ENCODE data around the gene RBMS2. TPM values are rescaled to one million over a fixed set of nuclear protein-coding genes. Genes with fewer than 3 reads are reported as not detected.

The RBMS2 gene
- total and polyA plus RNA-seq, 2 donors (not counting 1 experiment from before 2014, with no cell fraction given) = 0.81 to 7.6 TPM

GRCh38 chr12:56599797-56600196, 78.2 kb downstream of the RBMS2 start:
- 100% methylated on average over 1 of the region's 10 CpGs for WGBS (ENCODE audit: insufficient coverage)
- H3K4me2 ChIP-seq (replicated peaks; ENCODE audit: low read depth, low read length, poor library complexity, severe bottlenecking) = no peak overlapping the region

GRCh38 chr12:56600753-56601152, 79.1 kb downstream of the RBMS2 start:
- Histone ChIP-seq H3K27me3 (replicated peaks in 1 of 4; ENCODE audit: control extremely low read depth in 1 of 4, control insufficient read depth in 3 of 4, insufficient read depth in 4 of 4, low read length in 3 of 4) (no peaks in the 10 kb centered on the region), H2AFZ (ENCODE audit: insufficient read depth, low read depth, low read length, poor library complexity, severe bottlenecking) (no peak overlapping the region), H3K79me2 (ENCODE audit: control insufficient read depth, insufficient read depth, low read length) (no peaks in the 10 kb centered on the region), H3K36me3 (replicated peaks in 1 of 2; ENCODE audit: control extremely low read depth in 1 of 2, control insufficient read depth in 1 of 2, extremely low read depth in 1 of 2, insufficient read depth in 2 of 2, low read length in 1 of 2) (peaks cover 11 to 89% of the 10 kb centered on the region in 2 experiments), H3K27ac (ENCODE audit: low read length in 2 of 2) (no peak overlapping the region), H4K20me1 (ENCODE audit: control insufficient read depth, insufficient read depth, low read length, poor library complexity, severe bottlenecking) (peaks cover 19% of the 10 kb centered on the region), H3K4me2 (replicated peaks; ENCODE audit: low read depth, low read length, poor library complexity, severe bottlenecking) (no peak overlapping the region), H3K4me1 (ENCODE audit: control insufficient read depth in 2 of 2, insufficient read depth in 2 of 2, low read length in 2 of 2) (no peaks in the 10 kb centered on the region), H3K9ac (ENCODE audit: low read length) (no peak overlapping the region), H3K4me3 (ENCODE audit: control extremely low read depth in 1 of 5, extremely low read depth in 1 of 5, insufficient read depth in 1 of 5, low read depth in 2 of 5, low read length in 4 of 5) (no peak overlapping the region), H3K9me3 (ENCODE audit: control extremely low read depth in 1 of 3, control insufficient read depth in 2 of 3, insufficient read depth in 1 of 3, low read length in 2 of 3) (no peaks in the 10 kb centered on the region)
- no peak for ATAC-seq (ENCODE audit: low read depth)
- TF ChIP-seq EZH2 (IDR thresholded peaks at IDR 0.05; ENCODE audit: borderline replicate concordance, insufficient read depth, low read depth, low read length, poor library complexity, severe bottlenecking) (no peak), CTCF (IDR thresholded peaks at IDR 0.05) (no peak)
- ChIA-PET POLR2A (interaction anchor here (1.4 kb wide), 1 partner anchor 36 kb away, joined by 5 read pairs; no protein-coding TSS in a partner anchor), CTCF (interaction anchor here (0.6 to 5.2 kb wide), 5 partner anchors 27 to 1232 kb away, joined by 3 to 48 read pairs (median 4); partner anchors contain the start of gene BAZ2A)
- no peak for DNase-seq
- Mint-ChIP-seq H3K9me3 (ENCODE audit: insufficient read depth) (no peaks in the 10 kb centered on the region), H3K4me1 (no peaks in the 10 kb centered on the region), H3K27me3 (no peaks in the 10 kb centered on the region), H3K4me3 (no peak overlapping the region), H3K27ac (no peak overlapping the region)
- intact Hi-C loops (cut with micrococcal nuclease) = no loop called here
- 98% methylated on average over 6 of the region's 6 CpGs for WGBS (ENCODE audit: insufficient coverage)

More at GRCh38 chr12:56599797-56600196, 78.2 kb downstream of the RBMS2 start:
- Mint-ChIP-seq H3K9me3 (ENCODE audit: insufficient read depth) (no peaks in the 10 kb centered on the region), H3K27me3 (no peaks in the 10 kb centered on the region), H3K4me1 (no peaks in the 10 kb centered on the region), H3K27ac (no peak overlapping the region), H3K4me3 (no peak overlapping the region)
- H3K27me3 ChIP-seq (replicated peaks in 1 of 4; ENCODE audit: control extremely low read depth in 1 of 4, control insufficient read depth in 3 of 4, insufficient read depth in 4 of 4, low read length in 3 of 4) = no peaks in the 10 kb centered on the region
- H3K36me3 ChIP-seq (replicated peaks in 1 of 2; ENCODE audit: control extremely low read depth in 1 of 2, control insufficient read depth in 1 of 2, extremely low read depth in 1 of 2, insufficient read depth in 2 of 2, low read length in 1 of 2) = peaks cover 9 to 84% of the 10 kb centered on the region in 2 experiments
- no peak for DNase-seq
- intact Hi-C loops (cut with micrococcal nuclease) = no loop called here
- H3K9me3 ChIP-seq (ENCODE audit: control extremely low read depth in 1 of 3, control insufficient read depth in 2 of 3, insufficient read depth in 1 of 3, low read length in 2 of 3) = no peaks in the 10 kb centered on the region
- H3K79me2 ChIP-seq (ENCODE audit: control insufficient read depth, insufficient read depth, low read length) = no peaks in the 10 kb centered on the region
- no peak for TF ChIP-seq CTCF (IDR thresholded peaks at IDR 0.05)
- no peak for TF ChIP-seq EZH2 (IDR thresholded peaks at IDR 0.05; ENCODE audit: borderline replicate concordance, insufficient read depth, low read depth, low read length, poor library complexity, severe bottlenecking)
- ChIA-PET CTCF (interaction anchor here (5.2 kb wide), 1 partner anchor 35 kb away, joined by 48 read pairs; no protein-coding TSS in a partner anchor), POLR2A (no interaction called here)
- H3K4me3 ChIP-seq (ENCODE audit: control extremely low read depth in 1 of 5, extremely low read depth in 1 of 5, insufficient read depth in 1 of 5, low read depth in 2 of 5, low read length in 4 of 5) = no peak overlapping the region
- no peaks in the 10 kb centered on the region for H3K4me1 ChIP-seq (ENCODE audit: control insufficient read depth in 2 of 2, insufficient read depth in 2 of 2, low read length in 2 of 2)
- no peak for ATAC-seq (ENCODE audit: low read depth)
- no peak overlapping the region for H2AFZ ChIP-seq (ENCODE audit: insufficient read depth, low read depth, low read length, poor library complexity, severe bottlenecking)
- peaks cover 19% of the 10 kb centered on the region for H4K20me1 ChIP-seq (ENCODE audit: control insufficient read depth, insufficient read depth, low read length, poor library complexity, severe bottlenecking)
- H3K9ac ChIP-seq (ENCODE audit: low read length) = no peak overlapping the region
- H3K27ac ChIP-seq (ENCODE audit: low read length in 2 of 2) = no peak overlapping the region
